GM12872 (cell line): ENCODE results near the gene C3orf20.

ENCODE experiments used
- CTCF ChIP-seq: IDR thresholded peaks from 3 replicates; pipeline ENCODE4 v1.5.1; 2011; ENCODE audit warnings: low read depth, mild to moderate bottlenecking, low read length, moderate library complexity; ENCODE audit not compliant: insufficient read depth

C3orf20 gene

GRCh38 chr3:14805961-14806537 is 131.1 kb downstream of the C3orf20 start:
- TF ChIP-seq CTCF = no peak

GRCh38 chr3:14806641-14807263 is 131.8 kb downstream of the C3orf20 start:
- TF ChIP-seq CTCF = no peak

- no peak for TF ChIP-seq CTCF
Measured at GRCh38 chr3:14808025-14808424, 133.1 kb downstream of the C3orf20 start.

GRCh38 chr3:14808502-14809266 is 133.7 kb downstream of the C3orf20 start:
- no peak for TF ChIP-seq CTCF

GRCh38 chr3:14810070-14810791 is 135.3 kb downstream of the C3orf20 start:
- TF ChIP-seq CTCF = no peak

GRCh38 chr3:14810801-14811661 is 136.1 kb downstream of the C3orf20 start:
- TF ChIP-seq CTCF = no peak
